NOMO-1 treated with DMSO at 0.1 percent for 48 hours (cell line): ENCODE measurements around the gene CSNK1E.

Source experiments
- DNase-seq: peaks from one replicate; lab custom pipeline; 2025; ENCODE audit not compliant: unreplicated experiment; lab: John Stamatoyannopoulos, UW

The CSNK1E gene

DNA sequence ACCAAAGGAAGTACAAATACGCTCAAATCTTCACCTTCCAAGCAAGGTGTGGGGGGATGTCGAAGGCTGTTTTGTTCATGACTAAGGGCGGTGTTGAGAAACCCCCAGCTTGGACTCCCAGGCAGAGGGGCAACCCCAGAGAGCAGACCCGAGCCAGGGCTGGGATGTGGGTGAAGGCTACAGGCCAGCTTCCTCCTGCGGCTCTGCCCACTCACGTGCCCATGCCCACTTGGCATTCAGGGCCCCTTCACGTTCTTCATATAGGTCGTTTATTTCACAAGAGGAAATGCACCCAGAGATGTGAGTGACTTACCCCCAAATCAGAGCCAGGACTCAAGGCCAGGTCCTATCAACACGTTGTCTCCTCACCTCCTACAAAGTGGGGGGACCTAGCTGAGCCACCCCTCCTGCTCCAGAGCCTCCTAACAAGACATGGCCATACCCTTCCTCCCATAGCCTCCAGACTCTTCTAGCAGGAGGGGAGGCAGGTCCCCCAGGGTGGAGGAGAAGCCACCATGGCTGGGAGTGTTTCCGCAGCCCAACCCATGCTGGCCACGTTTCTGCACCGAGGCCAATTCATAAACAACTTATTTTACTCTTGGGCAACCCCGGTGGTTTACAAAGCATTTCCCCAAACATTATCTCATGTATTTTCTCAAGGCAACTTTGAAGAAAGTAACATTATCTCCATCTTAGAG, 66.4 kb downstream of the CSNK1E start:
- DNase-seq: no peak

DNA sequence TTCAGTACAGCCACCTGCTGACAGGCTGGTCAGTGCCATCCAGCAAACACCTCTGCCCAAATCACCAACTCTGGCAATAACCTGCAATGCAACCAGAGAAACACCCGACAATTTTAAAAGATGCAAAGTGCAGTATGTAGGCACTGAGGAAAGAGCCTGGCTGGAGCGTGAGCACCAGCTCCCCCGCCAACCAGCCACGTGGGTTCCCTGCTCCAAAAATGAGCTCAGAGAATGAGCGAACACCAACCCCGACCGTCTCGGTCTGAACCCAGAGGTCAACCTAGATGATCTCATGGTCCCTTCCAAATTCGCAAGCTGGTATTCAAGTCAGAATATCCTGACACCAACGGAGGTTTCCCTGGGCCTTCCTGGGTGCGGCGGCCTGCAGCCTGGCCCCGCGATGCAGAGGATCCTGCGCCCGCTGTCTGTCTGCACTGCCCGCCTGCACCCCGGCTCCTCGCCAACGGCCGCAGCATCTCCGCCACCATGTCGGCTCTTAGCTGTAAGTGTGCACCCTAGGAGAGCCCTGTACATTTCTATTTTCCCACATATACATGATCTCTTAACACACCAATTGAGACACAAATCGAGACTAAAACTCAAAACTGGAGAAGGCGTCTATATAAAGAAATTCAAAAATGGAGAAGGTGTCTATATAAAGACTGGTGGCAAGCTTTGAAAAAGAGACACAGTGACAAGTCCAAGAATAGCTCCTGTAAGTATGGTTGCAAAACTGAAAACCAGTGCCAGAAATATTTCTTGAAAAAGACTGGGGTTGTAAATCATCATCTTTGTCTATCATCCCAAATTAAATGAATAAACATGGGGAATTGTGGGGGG, 67.2 kb downstream of the CSNK1E start:
- peak; percentile 25 for DNase-seq

DNA sequence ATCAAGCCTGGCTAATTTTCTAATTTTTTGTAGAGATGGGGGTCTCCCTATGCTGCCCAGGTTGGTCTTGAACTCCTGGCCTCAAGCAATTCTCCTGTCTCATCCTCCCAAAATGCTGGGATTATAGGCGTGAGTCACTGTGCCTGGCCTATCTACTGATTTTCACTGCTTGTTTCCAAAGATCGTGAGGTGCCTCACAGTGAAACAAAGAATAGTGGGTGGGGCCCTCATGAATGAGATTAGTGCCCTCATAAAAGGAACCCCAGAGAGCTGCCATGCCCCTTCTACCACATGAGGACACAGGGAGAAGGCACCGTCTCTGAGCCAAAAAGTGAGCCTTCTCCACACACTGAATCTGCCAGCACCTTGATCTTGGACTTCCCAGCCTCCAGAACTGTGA, 67.9 kb downstream of the CSNK1E start:
- no peak for DNase-seq

DNA sequence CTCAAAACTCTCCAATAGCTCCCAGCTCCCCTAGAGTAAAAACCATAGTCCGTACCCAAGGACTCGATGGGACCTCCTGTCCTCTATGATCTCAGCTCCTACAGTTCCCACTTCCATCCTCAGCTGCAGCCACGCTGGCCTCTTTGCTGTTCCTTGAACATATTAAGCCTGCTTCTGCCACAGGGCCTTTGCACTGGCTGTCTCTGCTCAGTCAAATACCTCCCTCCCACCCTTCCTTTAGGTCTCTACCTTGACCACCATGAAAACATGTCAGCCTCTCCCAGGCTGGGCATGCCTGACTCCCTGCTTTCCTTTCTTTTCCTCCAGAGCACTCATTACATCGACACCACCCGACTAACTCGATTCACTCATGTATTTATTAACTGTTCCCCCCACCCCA, 69.0 kb downstream of the CSNK1E start:
- no peak for DNase-seq

DNA sequence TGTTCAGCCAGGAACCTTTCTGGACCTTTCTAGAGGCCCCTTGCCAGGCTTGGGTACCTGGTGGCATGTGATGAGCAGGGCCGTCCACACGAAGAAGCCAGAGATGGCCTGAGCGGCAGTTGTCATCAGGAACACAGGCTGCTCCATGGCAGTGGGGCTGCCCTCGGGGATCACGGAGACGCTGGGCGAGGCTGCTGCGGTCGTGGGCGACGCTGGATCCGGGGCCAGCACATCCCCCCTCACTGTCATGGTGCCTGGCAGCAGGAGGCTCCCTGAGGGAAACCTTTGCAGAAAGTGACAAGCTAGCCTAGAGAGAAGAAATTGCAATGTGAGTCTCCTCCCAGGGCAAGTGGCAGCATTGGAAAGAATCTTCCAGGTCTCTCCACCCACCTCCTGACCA, 69.5 kb downstream of the CSNK1E start:
- no peak for DNase-seq

DNA sequence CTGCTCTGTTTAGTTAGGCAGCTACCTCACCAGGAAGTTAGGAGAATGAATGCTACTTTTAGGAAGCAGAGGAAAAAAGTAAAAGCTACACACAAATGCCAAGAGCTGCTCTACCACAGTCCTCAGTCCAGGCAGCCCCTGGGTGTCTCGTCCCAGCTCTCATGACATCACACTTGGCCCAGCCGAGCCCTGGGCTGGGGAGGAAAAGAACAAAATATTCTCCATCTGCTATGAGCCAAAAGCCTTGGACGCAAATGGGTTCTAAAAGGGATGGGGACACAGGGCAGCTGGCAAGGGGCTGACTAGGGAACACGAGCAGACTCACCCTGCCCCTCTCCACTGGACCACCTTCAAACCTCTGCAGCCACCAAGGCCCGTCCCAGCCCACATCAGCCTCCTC, 70.5 kb downstream of the CSNK1E start:
- no peak for DNase-seq

DNA sequence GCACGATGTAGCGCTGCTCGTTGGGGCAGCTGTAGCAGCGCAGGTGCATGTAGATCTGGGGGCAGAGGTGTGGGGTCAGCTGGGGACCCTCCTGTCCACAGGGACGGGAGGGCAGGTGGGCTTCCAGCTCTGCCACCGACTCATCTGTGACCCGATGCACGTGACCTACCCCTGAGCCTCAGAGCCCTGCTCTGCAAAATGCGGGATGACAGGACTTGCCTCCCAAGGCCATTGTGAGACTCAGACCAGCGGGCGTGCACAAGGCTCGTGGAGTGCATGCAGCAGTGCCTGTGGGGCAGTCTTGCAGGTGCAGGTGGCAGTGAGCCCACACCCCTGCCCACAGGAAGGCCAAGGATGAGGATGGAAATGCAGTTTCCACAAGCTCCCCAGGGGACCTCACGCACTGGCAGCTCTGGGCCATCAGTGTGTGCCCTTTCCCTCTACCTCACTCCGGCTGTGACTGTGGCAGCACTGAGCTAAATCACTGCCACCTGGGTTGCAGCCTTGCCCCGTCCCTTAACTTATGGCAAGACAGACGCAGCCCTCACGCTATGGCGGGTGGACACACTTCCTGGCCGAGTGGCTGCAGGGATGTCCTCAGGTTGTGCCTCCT, 71.1 kb downstream of the CSNK1E start:
- DNase-seq: no peak

DNA sequence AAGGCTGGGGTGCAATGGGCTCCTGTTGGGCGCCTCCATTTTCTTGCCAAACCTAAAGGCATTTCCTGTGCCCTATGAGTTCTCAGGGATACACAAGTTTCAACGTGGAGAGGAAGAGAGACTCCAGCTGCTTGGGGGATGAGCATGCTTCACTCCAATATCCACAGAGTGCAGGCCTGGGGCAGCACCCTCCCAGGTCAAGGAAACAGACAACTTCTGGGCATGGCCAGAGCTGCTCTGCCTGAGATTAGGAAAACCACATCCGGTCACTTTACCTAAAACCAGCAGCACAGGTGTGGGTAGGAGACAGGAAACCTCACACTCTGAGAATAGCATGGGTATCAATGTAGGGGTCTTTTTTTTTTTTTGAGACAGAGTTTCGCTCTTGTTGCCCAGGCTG, 73.1 kb downstream of the CSNK1E start:
- no peak for DNase-seq

DNA sequence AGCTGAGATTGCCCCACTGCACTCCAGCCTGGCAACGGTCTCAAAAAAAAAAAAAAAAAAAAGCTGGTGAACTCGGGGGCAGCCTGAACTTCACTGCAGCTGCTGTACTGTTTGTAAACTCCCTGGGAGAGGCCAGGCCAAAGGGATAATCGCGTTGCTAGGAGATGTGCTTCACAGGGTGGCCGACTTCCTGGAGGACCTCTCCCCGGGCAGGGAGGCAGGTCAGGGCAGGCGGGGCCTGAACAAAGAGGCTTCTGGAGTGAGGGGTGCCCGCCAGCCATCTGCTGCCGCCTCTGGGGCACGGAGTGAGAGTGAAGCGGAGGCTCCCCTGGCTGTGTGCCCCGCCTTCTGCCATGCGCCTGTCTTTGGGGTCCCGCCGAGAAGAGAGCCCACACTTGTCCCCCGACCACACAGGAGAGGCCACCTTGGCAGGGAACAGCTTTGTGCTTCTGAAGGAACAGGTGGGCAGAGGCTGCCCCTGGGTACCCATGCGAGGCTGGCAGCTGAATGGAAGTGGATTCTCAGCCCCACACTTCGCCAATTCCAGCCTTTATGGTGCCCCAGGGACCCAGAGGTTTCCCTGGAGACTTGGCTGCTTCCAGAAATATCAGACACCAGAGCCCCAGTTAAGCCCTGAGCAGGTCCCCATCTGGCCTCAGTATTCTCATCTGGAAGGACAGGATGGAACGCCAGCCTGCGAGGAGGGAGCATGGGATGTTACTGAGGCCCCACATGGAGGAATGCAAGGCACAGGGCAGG, 74.0 kb downstream of the CSNK1E start:
- DNase-seq: no peak

DNA sequence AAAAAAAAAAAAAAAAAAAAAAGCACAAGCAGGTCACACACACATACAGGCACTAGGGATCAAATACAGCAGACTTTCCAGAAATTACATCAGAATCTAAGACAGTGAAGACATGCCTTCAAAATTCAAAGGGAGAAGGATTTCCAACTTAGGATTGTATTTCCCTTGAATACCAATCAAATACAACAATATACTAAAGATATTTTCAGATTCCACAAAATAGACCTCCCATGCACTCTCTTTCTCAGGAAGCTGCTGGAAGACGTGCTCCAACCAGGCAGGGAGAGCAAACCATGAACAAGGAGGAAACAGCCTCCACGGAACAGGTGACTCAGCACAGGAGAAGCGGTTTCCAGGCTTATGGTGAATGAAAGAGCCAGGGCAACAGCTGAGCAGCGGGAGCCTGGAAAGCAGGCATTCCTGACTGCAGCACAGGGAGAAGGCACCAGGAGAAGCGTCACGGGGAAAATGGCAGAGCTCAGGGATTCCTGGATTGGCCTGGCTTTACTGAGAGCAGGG, 76.4 kb downstream of the CSNK1E start:
- DNase-seq: no peak
